Measurements from ENCODE around the gene ECHDC3.

ECHDC3 gene

GRCh38 chr10:11773761-11774441 is 31.7 kb downstream of the ECHDC3 start (continued):
- TF ChIP-seq ZBTB11 (tag by site-specific recombination; conservative IDR thresholded peaks at IDR 0.05; ENCODE audit: low read depth) (0 out of 2 replicates have a peak, but pooled peaks have one; percentile 15), ZNF521 (tag by site-specific recombination; IDR thresholded peaks at IDR 0.05) (no peak), ZBTB1 (tag by site-specific recombination; IDR thresholded peaks at IDR 0.05) (peak; percentile 68; the same call in 1 of the 2 replicates), ZNF266 (tag by site-specific recombination; IDR thresholded peaks at IDR 0.05; ENCODE audit: low read depth) (no peak), AEBP2 (tag by site-specific recombination; IDR thresholded peaks at IDR 0.05; ENCODE audit: borderline replicate concordance) (peak; percentile 21; the same call in 1 of the 2 replicates), WT1 (tag by site-specific recombination; IDR thresholded peaks at IDR 0.05) (peak; percentile 97), ZBTB10 (tag by site-specific recombination; IDR thresholded peaks at IDR 0.05) (no peak), ATF2 (tag by site-specific recombination; IDR thresholded peaks at IDR 0.05; ENCODE audit: low read depth) (peak; percentile 53), ZBTB26 (tag by site-specific recombination; optimal IDR thresholded peaks at IDR 0.05) (peak; percentile 6), ZNF488 (tag by site-specific recombination; IDR thresholded peaks at IDR 0.05) (peak; percentile 92), IKZF3 (tag by site-specific recombination; IDR thresholded peaks at IDR 0.05) (peak; percentile 96), ZNF324 (tag by site-specific recombination; IDR thresholded peaks at IDR 0.05) (peak; percentile 70; the same call in 1 of the 2 replicates), ZNF366 (tag by site-specific recombination; conservative IDR thresholded peaks at IDR 0.05) (peak; percentile 85), SP7 (tag by site-specific recombination; IDR thresholded peaks at IDR 0.05) (peak; percentile 95), ZNF623 (tag by site-specific recombination; IDR thresholded peaks at IDR 0.05) (no peak), BCL11B (tag by site-specific recombination; IDR thresholded peaks at IDR 0.05; ENCODE audit: low read depth) (no peak), KLF17 (tag by site-specific recombination; IDR thresholded peaks at IDR 0.05) (peak; percentile 85), ZNF426 (tag by site-specific recombination; IDR thresholded peaks at IDR 0.05) (peak; percentile 11; the same call in 1 of the 2 replicates), ZNF391 (tag by site-specific recombination; IDR thresholded peaks at IDR 0.05; ENCODE audit: borderline replicate concordance, low read depth) (peak; percentile 92; the same call in 1 of the 2 replicates), GLI2 (tag by site-specific recombination; IDR thresholded peaks at IDR 0.05; ENCODE audit: borderline replicate concordance, low read depth) (peak; percentile 97), KLF10 (tag by site-specific recombination; IDR thresholded peaks at IDR 0.05) (peak; percentile 86), ZXDB (tag by site-specific recombination; IDR thresholded peaks at IDR 0.05) (peak; percentile 97), ZBTB17 (tag by site-specific recombination; IDR thresholded peaks at IDR 0.05) (peak; percentile 79)

Measured in HEK293 (cell line).